Kasumi-1 (cell line): ENCODE results near the gene GTPBP4.

Experiments used
- DNase-seq, 2 experiments: peaks; one replicate each; lab custom pipeline; 2025; lab: John Stamatoyannopoulos, UW

Gene GTPBP4

GRCh38 chr10:966466-967235 is 21.6 kb upstream of the GTPBP4 start:
- DNase-seq = no peak

GRCh38 chr10:968546-969199 is 19.6 kb upstream of the GTPBP4 start:
- no peak for DNase-seq

- no peak for DNase-seq
Measured at GRCh38 chr10:969473-970150, 18.6 kb upstream of the GTPBP4 start.

GRCh38 chr10:970311-971149 is 17.7 kb upstream of the GTPBP4 start:
- DNase-seq = no peak

GRCh38 chr10:971150-971542 is 17.1 kb upstream of the GTPBP4 start:
- DNase-seq = peak; percentile 65

GRCh38 chr10:971613-972012 is 16.6 kb upstream of the GTPBP4 start:
- DNase-seq = no peak

- no peak for DNase-seq
Measured at GRCh38 chr10:972763-973162, 15.5 kb upstream of the GTPBP4 start.

GRCh38 chr10:974038-974784 is 14.0 kb upstream of the GTPBP4 start:
- no peak for DNase-seq

- DNase-seq = no peak
Measured at GRCh38 chr10:974785-975074, 13.5 kb upstream of the GTPBP4 start.

GRCh38 chr10:976316-976715 is 11.9 kb upstream of the GTPBP4 start:
- no peak for DNase-seq

GRCh38 chr10:978826-979421 is 9.3 kb upstream of the GTPBP4 start:
- DNase-seq = peak; percentile 34 to 43

GRCh38 chr10:980468-981093 is 7.7 kb upstream of the GTPBP4 start:
- DNase-seq = no peak

- DNase-seq = no peak
Measured at GRCh38 chr10:983401-983800, 4.8 kb upstream of the GTPBP4 start.

GRCh38 chr10:983971-984655 is 4.1 kb upstream of the GTPBP4 start:
- no peak for DNase-seq

GRCh38 chr10:985361-985760 is 2.9 kb upstream of the GTPBP4 start:
- DNase-seq = no peak

- no peak for DNase-seq
Measured at GRCh38 chr10:986137-986825, 2.0 kb upstream of the GTPBP4 start.

- DNase-seq = peak; percentile 80 to 87
Measured at GRCh38 chr10:986881-987619, 1.2 kb upstream of the GTPBP4 start.

GRCh38 chr10:987620-987869 is 689 bp upstream of the GTPBP4 start:
- peak in 1 of 2 experiments; percentile 39 for DNase-seq
